Measurements from ENCODE around the gene NLK. TPM values are rescaled to one million over a fixed set of nuclear protein-coding genes. Genes with fewer than 3 reads are reported as not detected.

Gene NLK
- total and polyA plus RNA-seq, 12 donors, result 5.2 to 27.3 (median 20.7) TPM

- no peak for ATAC-seq
- Histone ChIP-seq H3K9me3 (no peaks in the 10 kb centered on the region), H3K27ac (peak overlapping the region in 5 of 10 donors; percentile 3 to 37 (median 34)), H3K27me3 (no peaks in the 10 kb centered on the region), H3K4me1 (peaks cover 0 to 15% (median 0%) of the 10 kb centered on the region in 9 donors), H3K4me3 (no peak overlapping the region), H3K36me3 (peaks cover 0 to 28% (median 0%) of the 10 kb centered on the region in 9 donors)
- intact Hi-C loops (cut with DNase I), result no loop called here
- DNase-seq, result no peak
- 83 to 84% methylated on average over 3 of the region's 3 CpGs for WGBS, 2 donors
- no peak for TF ChIP-seq CTCF (IDR thresholded peaks at IDR 0.05)
Measured at GRCh38 chr17:28141313-28141712, 98.8 kb downstream of the NLK start.

- peak overlapping the region in 6 of 10 donors; percentile 3 to 37 (median 27) for H3K27ac ChIP-seq
- H3K27me3 ChIP-seq, result no peaks in the 10 kb centered on the region
- no peak overlapping the region for H3K4me3 ChIP-seq
- intact Hi-C loops (cut with DNase I), result no loop called here
- no peak for TF ChIP-seq CTCF (IDR thresholded peaks at IDR 0.05)
- H3K4me1 ChIP-seq, result peaks cover 0 to 15% (median 0%) of the 10 kb centered on the region in 9 donors
- WGBS, 2 donors, result 90 to 93% methylated on average over 1 of the region's 1 CpG
- H3K9me3 ChIP-seq, result no peaks in the 10 kb centered on the region
- ATAC-seq (no peak), DNase-seq (no peak)
- peaks cover 0 to 25% (median 0%) of the 10 kb centered on the region in 9 donors for H3K36me3 ChIP-seq
Measured at GRCh38 chr17:28141773-28142172, 99.3 kb downstream of the NLK start.

GRCh38 chr17:28142305-28142704, 99.8 kb downstream of the NLK start:
- H3K36me3 ChIP-seq, result peaks cover 0 to 22% (median 0%) of the 10 kb centered on the region in 9 donors
- peak in 7 of 8 donors; percentile 47 to 91 (median 58) for ATAC-seq
- 64 to 72% methylated on average over 5 of the region's 5 CpGs for WGBS, 2 donors
- H3K4me3 ChIP-seq, result no peak overlapping the region
- DNase-seq, result no peak
- peaks cover 0 to 15% (median 0%) of the 10 kb centered on the region in 9 donors for H3K4me1 ChIP-seq
- peak overlapping the region in 5 of 10 donors; percentile 4 to 43 (median 36) for H3K27ac ChIP-seq
- no peaks in the 10 kb centered on the region for H3K9me3 ChIP-seq
- no peaks in the 10 kb centered on the region for H3K27me3 ChIP-seq
- TF ChIP-seq CTCF (IDR thresholded peaks at IDR 0.05), result no peak
- intact Hi-C loops (cut with DNase I), result no loop called here

GRCh38 chr17:28144019-28144418, 101.5 kb downstream of the NLK start:
- H3K36me3 ChIP-seq, result peaks cover 0 to 20% (median 0%) of the 10 kb centered on the region in 9 donors
- DNase-seq, result no peak
- H3K27ac ChIP-seq, result peak overlapping the region in 1 of 10 donors; percentile 13
- TF ChIP-seq CTCF (IDR thresholded peaks at IDR 0.05), result no peak
- no peaks in the 10 kb centered on the region for H3K27me3 ChIP-seq
- peaks cover 0 to 15% (median 0%) of the 10 kb centered on the region in 9 donors for H3K4me1 ChIP-seq
- intact Hi-C loops (cut with DNase I), result no loop called here
- H3K4me3 ChIP-seq, result no peak overlapping the region
- H3K9me3 ChIP-seq, result no peaks in the 10 kb centered on the region
- WGBS, 2 donors, result 94 to 98% methylated on average over 3 of the region's 3 CpGs
- ATAC-seq, result no peak
